CD14-positive monocyte (primary cell): Measurements from ENCODE around the gene ZSCAN16. TPM values are rescaled to one million over a fixed set of nuclear protein-coding genes. Genes with fewer than 3 reads are reported as not detected.
A peak's percentile ranks its signal among the peaks of the same experiment; 100 is the strongest.

Source experiments
- DNase-seq, 3 donors: peaks; one replicate each; pipeline ENCODE4 v3.0.0-alpha.2; 2011 to 2022
- H2AFZ ChIP-seq: 2 replicates; pipeline ENCODE4 v1.6.0; 2012; ENCODE audit warnings: mild to moderate bottlenecking, low read depth, low read length, inconsistent platforms; ENCODE audit not compliant: insufficient read depth, poor library complexity, severe bottlenecking
- H3K27ac ChIP-seq, 2 donors: 1 replicate in 1 of 2; 2 replicates in 1 of 2; pipeline ENCODE4 v1.5.1; 2012 to 2013; ENCODE audit warnings: low read length in 2 of 2, control low read depth in 1 of 2, inconsistent platforms in 1 of 2, low read depth in 1 of 2, mild to moderate bottlenecking in 1 of 2
- H3K27me3 ChIP-seq, 2 donors: one replicate each; pipeline versions ENCODE4 v1.6.0 to v1.6.1; 2011 to 2013; ENCODE audit warnings: low read length in 2 of 2; ENCODE audit not compliant: control insufficient read depth in 2 of 2, insufficient read depth in 2 of 2
- H3K36me3 ChIP-seq, 2 donors: replicated peaks in 1 of 2; 1 replicate in 1 of 2; 2 replicates in 1 of 2; pipeline versions ENCODE4 v1.5.1 to v1.6.1; 2012 to 2013; ENCODE audit warnings: low read length in 2 of 2, control low read depth in 1 of 2, inconsistent platforms in 1 of 2, mild to moderate bottlenecking in 1 of 2; ENCODE audit not compliant: insufficient read depth in 2 of 2, control insufficient read depth in 1 of 2
- H3K4me1 ChIP-seq, 2 donors: 1 replicate in 1 of 2; 2 replicates in 1 of 2; pipeline versions ENCODE4 v1.5.1 to v1.6.1; 2012 to 2013; ENCODE audit warnings: low read length in 2 of 2, control low read depth in 1 of 2, inconsistent platforms in 1 of 2, mild to moderate bottlenecking in 1 of 2, moderate library complexity in 1 of 2; ENCODE audit not compliant: insufficient read depth in 2 of 2, control insufficient read depth in 1 of 2
- H3K4me2 ChIP-seq: replicated peaks from 2 replicates; pipeline ENCODE3; 2012; ENCODE audit warnings: low read length, moderate library complexity, mild to moderate bottlenecking; ENCODE audit not compliant: poor library complexity, severe bottlenecking; ENCODE audit errors: extremely low read depth
- H3K4me3 ChIP-seq, 3 experiments: fragments of 200-600 bp in 1 of 3; sonication (generic) in 1 of 3; replicated peaks in 1 of 3; 1 replicate in 2 of 3; 2 replicates in 1 of 3; pipeline ENCODE4 v1.5.1; 2011 to 2013; ENCODE audit warnings: low read length in 3 of 3, mild to moderate bottlenecking in 3 of 3, control low read depth in 2 of 3, low read depth in 2 of 3, inconsistent platforms in 1 of 3, moderate library complexity in 1 of 3
- H3K79me2 ChIP-seq: 2 replicates; pipeline ENCODE4 v1.6.0; 2012; ENCODE audit warnings: mild to moderate bottlenecking, control low read depth, inconsistent platforms, low read length, moderate library complexity; ENCODE audit not compliant: insufficient read depth
- H3K9ac ChIP-seq: 2 replicates; pipeline ENCODE4 v1.6.0; 2017; ENCODE audit warnings: low read length, mild to moderate bottlenecking; ENCODE audit not compliant: insufficient read depth, poor library complexity, severe bottlenecking
- H3K9me3 ChIP-seq, 2 donors: replicated peaks in 1 of 2; 1 replicate in 1 of 2; 2 replicates in 1 of 2; pipeline versions ENCODE4 v1.5.1 to v1.6.1; 2012 to 2013; ENCODE audit warnings: low read length in 2 of 2, control low read depth in 1 of 2; ENCODE audit not compliant: control insufficient read depth in 1 of 2, insufficient read depth in 1 of 2
- H4K20me1 ChIP-seq: 2 replicates; pipeline ENCODE4 v1.6.0; 2012; ENCODE audit warnings: mild to moderate bottlenecking, low read length, control low read depth, moderate library complexity; ENCODE audit not compliant: insufficient read depth
- H3K27ac Mint-ChIP-seq, 7 donors: one replicate each; pipeline ENCODE4 v1.8.0; 2020; ENCODE audit warnings: mild to moderate bottlenecking in 7 of 7, mixed read lengths in 7 of 7, moderate library complexity in 6 of 7, inconsistent platforms in 2 of 7
- H3K27me3 Mint-ChIP-seq, 3 donors: one replicate each; pipeline ENCODE4 v1.8.0; 2021 to 2022; ENCODE audit warnings: low read depth in 3 of 3, mild to moderate bottlenecking in 3 of 3, mixed read lengths in 3 of 3, moderate library complexity in 3 of 3, inconsistent platforms in 1 of 3
- H3K36me3 Mint-ChIP-seq, 2 donors: one replicate each; pipeline ENCODE4 v1.8.0; 2020; ENCODE audit warnings: mixed read lengths in 2 of 2, inconsistent platforms in 1 of 2, mild to moderate bottlenecking in 1 of 2
- H3K4me1 Mint-ChIP-seq: one replicate; pipeline ENCODE4 v1.8.0; 2020; ENCODE audit warnings: mild to moderate bottlenecking, mixed read lengths
- H3K4me3 Mint-ChIP-seq, 2 donors: one replicate each; pipeline ENCODE4 v1.8.0; 2020; ENCODE audit warnings: mild to moderate bottlenecking in 2 of 2, mixed read lengths in 2 of 2, moderate library complexity in 1 of 2
- H3K9me3 Mint-ChIP-seq, 7 donors: one replicate each; pipeline ENCODE4 v1.8.0; 2020 to 2022; ENCODE audit warnings: mixed read lengths in 7 of 7, mild to moderate bottlenecking in 6 of 7, moderate library complexity in 6 of 7, inconsistent platforms in 2 of 7
- CTCF ChIP-seq: fragments of 200-600 bp; IDR thresholded peaks from one replicate; pipeline ENCODE4 v1.8.0; 2022; ENCODE audit warnings: antibody characterized with exemption, mild to moderate bottlenecking
- WGBS: methylation state at CpG from one replicate; pipeline ENCODE4 v1.1.5; 2013; ENCODE audit warnings: missing lambda C conversion rate; ENCODE audit not compliant: insufficient coverage; 5-methylcytosine and 5-hydroxymethylcytosine counted together
- intact Hi-C, 2 donors: fragments of 100-400 bp; cut with micrococcal nuclease; formaldehyde crosslinking; loops; one replicate each; pipeline versions ENCODE4 v1.15.0 to v1.15.1; 2023
- polyA plus RNA-seq, 3 donors: library from polyadenylated mRNA; depleted of rRNA in 1 of 3; unstranded in 2 of 3; stranded (reverse) in 1 of 3; fragments of 300-500 nt in 2 of 3; fragments of >200 nt in 1 of 3; fragmentation: Illumina TruSeq in 2 of 3; gene quantifications; 1 replicate in 2 of 3; 2 replicates in 1 of 3; pipeline ENCODE4 v1.2.3, GENCODE V29; 2012 to 2021

The ZSCAN16 gene
- polyA plus RNA-seq, 3 donors = 3.5 to 5.9 (median 4.0) TPM

GRCh38 chr6:28104392-28105244 lies 19.8 kb upstream of the ZSCAN16 start:
- Histone ChIP-seq H3K4me3 (peak overlapping the region; percentile 64 to 81 (median 67)), H3K4me2 (peak overlapping the region; percentile 78), H3K79me2 (no peaks in the 10 kb centered on the region), H3K36me3 (no peaks in the 10 kb centered on the region), H3K27me3 (no peaks in the 10 kb centered on the region), H3K27ac (peak overlapping the region; percentile 5 to 52), H3K9ac (peak overlapping the region; percentile 66), H2AFZ (peak overlapping the region; percentile 89), H4K20me1 (no peaks in the 10 kb centered on the region), H3K9me3 (no peaks in the 10 kb centered on the region), H3K4me1 (peaks cover 5 to 7% of the 10 kb centered on the region in 2 donors)
- peaks cover 0 to 11% (median 2%) of the 10 kb centered on the region in 7 donors for H3K9me3 Mint-ChIP-seq
- peaks cover 8 to 15% (median 10%) of the 10 kb centered on the region in 3 donors for H3K27me3 Mint-ChIP-seq
- DNase-seq = peak; percentile 68 to 75 (median 70)
- peaks cover 12% of the 10 kb centered on the region for H3K4me1 Mint-ChIP-seq
- intact Hi-C loops = no loop called here
- TF ChIP-seq CTCF = peak; percentile 79
- WGBS = under 1% methylated on average over 52 of the region's 54 CpGs
- H3K27ac Mint-ChIP-seq = peak overlapping the region in 6 of 7 donors; percentile 28 to 84 (median 53)
- H3K4me3 Mint-ChIP-seq = peak overlapping the region; percentile 88 to 94
- peaks cover 0 to 3% of the 10 kb centered on the region in 2 donors for H3K36me3 Mint-ChIP-seq

GRCh38 chr6:28105245-28105639 lies 19.2 kb upstream of the ZSCAN16 start:
- Histone ChIP-seq H4K20me1 (no peaks in the 10 kb centered on the region), H3K9ac (peak overlapping the region; percentile 66), H3K79me2 (no peaks in the 10 kb centered on the region), H3K27ac (peak overlapping the region in 1 of 2 donors; percentile 52), H2AFZ (peak overlapping the region; percentile 89), H3K4me2 (peak overlapping the region; percentile 78), H3K9me3 (no peaks in the 10 kb centered on the region), H3K4me1 (peaks cover 5 to 7% of the 10 kb centered on the region in 2 donors), H3K36me3 (no peaks in the 10 kb centered on the region), H3K4me3 (peak overlapping the region; percentile 64 to 81 (median 67)), H3K27me3 (peaks cover 1 to 3% of the 10 kb centered on the region in 2 donors)
- peaks cover 7 to 15% (median 12%) of the 10 kb centered on the region in 3 donors for H3K27me3 Mint-ChIP-seq
- 23% methylated on average over 4 of the region's 5 CpGs for WGBS
- H3K9me3 Mint-ChIP-seq = peaks cover 0 to 11% (median 1%) of the 10 kb centered on the region in 7 donors
- peaks cover 12% of the 10 kb centered on the region for H3K4me1 Mint-ChIP-seq
- intact Hi-C loops = no loop called here
- no peak for DNase-seq
- no peak for TF ChIP-seq CTCF
- H3K27ac Mint-ChIP-seq = peak overlapping the region in 3 of 7 donors; percentile 29 to 41 (median 31)
- peak overlapping the region; percentile 88 to 94 for H3K4me3 Mint-ChIP-seq
- peaks cover 0 to 3% of the 10 kb centered on the region in 2 donors for H3K36me3 Mint-ChIP-seq
